Eye (tissue), 1 donor: ENCODE data around the gene IRGQ.
"Not testable (repeated sequence)": the region's sequence is repeated elsewhere in the genome, so short reads cannot be mapped to it uniquely, and the experiment has no call there.

ENCODE experiments used
- DNase-seq: peaks from one replicate; pipeline ENCODE4 v3.0.0-alpha.2; 2015

The IRGQ gene

DNA sequence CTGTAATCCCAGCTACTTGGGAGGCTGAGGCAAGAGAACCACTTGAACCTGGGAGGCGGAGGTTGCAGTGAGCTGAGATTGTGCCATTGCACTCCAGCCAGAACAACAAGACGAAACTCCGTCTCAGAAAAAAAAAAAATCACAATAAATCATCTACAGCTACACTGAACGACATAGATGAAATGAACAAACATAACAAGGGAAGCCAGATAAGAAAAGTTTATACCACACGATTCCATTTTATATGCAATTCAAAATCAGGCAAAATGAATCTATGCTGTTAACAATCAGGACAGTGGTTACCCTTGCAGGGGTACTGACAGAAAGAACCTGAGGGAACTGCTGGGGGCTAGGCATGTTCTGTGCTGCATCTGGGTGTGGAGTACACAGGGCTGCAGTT, 26.3 kb downstream of the IRGQ start:
- no peak for DNase-seq

DNA sequence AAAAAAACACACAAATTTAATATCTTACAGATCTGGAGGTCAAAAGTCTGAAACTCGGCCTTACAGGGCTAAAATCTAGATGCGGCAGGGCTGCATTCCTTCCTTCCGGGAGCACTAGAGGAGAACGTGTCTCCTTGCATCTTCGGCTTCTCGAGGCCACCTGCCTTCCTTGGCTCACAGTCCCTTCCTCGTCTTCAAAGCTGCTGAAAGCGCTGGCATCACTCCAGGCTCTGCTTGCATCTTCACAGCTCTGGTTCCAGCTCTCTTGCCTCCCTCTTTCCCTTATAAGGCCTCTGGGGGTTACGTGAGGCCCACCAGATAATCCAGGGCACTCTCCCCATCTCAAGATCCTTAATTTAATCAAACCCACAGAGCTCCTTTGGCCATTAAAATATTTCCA, 31.1 kb downstream of the IRGQ start:
- no peak for DNase-seq

DNA sequence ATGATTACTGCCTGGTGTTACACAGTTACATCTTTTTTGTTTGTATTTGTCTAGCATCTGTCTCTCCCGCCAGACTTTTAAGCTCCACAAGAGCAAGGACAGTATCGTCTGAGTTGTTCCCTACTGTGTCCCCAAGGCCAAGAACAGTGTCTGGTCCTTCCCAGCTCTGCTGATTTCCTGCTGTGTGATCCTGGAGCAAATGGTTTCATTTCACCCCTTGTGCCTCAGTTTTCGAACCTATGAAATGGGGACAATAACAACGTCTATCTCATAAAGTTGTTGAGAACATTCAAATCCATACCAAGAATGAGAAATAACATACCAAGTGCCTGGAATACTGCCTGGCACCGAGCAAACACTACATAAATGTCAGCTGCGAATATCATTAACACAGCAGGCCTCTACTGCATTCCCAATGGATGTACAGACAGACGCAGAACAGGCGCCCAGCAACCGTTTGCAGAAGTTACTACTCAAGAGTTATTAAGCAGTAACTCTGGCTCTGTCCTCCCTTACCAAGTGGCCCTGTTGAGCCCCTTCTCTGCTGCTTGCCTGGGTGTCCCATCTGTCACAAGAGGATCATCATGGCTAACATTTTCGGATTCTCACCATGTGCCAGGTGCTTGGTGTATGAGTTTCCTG, 32.0 kb downstream of the IRGQ start:
- no peak for DNase-seq

DNA sequence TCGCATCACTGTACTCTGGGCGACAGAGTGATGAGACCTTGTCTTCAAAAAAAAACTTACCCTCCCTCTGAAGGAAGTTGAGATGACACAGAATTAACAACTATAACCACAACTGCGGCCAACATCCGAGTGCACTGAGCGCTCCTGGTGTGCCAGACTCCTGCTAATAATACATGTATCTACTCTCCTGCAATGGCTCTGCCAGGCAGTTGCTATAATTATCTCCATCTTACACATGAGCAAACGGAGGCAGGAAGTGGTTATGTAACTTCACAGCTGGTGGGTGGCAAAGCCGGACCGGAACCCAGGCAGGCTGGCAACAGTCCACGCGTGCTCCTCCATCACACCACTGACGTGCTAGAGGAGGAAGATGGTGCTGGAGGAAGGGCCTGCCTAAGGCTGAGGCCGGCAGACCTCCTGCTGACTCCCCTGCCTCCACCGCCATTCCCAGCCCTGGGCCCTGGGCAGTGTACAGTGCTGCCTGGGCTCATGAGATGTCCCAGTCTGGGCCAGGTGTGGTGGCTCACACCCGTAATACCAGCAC, 33.2 kb downstream of the IRGQ start:
- no peak for DNase-seq

DNA sequence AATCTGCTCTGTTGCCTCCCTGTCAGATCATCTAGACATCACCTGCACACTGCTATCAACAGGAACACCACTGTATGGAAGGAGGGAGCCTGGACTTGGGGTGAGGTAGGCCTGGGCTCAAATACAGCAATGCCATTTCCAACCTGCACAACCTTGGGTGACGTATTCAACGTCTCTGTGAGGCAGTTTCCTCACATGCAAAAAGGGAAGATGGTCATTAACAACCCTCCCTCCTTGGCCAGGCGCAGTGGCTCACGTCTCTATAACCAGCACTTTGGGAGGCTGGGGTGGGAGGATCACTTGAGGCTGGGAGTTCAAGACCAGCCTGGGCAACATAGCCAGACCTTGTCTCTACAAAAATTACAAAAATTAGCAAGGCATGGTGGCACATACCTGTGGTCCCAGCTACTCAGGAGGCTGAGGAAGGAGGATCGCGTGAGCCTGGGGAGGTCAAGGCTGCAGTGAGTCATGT, 33.7 kb downstream of the IRGQ start:
- no peak for DNase-seq

DNA sequence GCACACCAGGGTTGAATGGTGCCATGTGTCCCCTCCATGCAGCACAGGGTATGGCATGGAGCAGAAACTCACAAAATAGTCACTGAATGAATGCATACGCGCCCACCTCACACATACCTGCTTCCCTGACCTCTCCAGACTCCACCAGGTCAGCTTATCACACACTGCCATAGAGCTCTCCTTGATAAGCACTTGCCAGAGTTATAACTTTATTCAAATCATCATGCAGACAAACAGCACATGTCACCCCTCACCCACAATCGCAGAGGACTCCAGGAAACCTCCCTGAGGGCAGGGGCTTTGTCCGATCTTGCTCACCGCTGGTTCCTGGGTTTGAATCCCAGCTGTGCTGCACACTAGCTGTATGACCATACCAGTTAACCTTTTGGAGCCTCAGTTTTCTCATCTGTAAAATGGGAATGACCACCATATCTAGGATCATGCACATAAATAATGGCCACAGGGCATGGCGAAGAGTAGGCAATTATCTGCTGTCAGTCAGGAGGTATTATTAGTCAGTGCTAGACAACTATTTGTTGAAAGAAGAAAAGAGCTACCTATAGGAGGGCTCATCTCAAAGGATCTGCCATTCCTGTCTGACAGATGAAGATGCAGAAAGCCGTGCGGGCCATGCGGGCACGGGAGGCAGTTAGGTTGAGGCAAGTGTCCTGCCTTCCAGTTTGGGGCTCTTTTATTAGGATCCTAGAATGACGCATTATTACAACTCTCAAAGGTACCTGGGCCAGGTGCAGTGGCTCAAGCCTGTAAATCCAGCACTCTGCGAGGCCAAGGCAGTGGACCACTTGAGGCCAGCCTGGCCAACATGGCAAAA, 34.6 kb downstream of the IRGQ start:
- no peak for DNase-seq

DNA sequence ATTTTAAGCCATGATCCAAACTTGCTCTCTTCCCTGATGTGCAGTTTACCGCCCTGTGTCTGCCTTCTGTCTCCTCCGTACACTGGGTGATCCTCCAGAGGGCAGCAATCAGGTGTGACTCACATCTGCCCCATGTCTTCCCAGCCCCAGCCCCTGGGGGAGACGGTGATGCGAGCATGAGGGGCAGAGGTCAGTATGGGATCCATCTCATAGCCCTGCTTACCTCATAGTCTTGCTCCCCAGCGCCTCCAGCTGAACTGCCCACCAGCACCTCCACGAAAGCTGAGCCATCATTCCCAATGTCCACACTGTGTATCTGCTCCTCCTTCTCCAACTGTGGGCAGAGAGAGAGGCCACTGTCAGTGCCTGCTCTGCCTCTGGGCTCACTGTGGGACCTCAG, 35.2 kb downstream of the IRGQ start:
- no peak for DNase-seq

DNA sequence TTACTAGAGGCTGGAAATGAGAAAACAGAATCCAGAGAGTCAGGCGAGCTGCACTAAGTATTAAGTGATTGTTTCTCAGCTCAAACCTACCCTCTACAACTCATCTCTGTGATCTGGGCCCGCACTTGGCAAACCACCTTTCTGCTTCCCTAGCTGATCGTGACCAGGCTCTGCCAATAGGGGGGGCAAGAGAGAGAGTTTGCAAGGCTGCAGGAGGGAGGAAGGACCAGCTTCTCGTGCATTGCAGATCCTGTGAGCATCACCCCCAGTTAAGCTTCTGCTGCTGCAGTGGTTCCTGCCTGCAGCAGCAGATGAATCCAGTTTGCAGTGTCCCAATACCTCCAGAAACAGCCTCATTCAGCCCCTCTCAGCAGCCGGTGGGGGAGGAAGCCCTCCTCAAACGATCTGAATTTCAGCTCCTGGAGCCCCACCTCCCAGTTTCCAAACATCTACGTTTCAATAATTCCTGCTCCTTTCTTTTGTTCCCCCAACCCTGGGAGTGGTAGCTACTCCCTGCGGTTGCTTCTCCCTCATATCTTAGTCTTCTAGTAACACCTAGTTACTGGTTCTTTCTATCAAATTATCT, 40.7 kb downstream of the IRGQ start:
- DNase-seq = peak; percentile 89

DNA sequence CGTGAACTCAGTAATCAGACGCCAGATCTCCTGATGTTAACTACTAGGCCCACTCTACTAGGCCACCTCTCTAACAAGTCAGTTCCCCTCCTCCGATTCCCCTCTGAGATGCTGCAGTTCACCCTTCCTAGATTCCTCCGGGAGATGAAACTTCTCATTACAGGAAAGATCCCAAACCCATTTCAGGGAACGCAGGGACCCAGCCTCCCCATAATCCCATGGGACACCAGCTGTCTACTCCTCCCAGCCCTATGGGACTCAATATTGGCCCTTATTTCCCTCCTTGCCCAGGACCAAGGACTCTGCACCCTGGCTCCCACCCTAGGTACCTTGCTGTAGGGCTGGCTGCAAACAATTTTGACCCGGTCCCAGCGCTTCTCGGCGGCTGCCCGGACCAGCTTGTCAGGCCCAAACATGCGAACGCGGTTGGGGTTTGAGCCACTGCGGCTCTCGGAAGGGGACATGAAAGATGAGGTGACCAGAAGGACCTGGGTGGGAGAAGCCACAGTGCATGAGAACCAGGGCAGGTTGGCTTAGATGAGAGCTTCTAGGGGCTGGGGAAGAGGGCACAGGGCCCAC, 41.5 kb downstream of the IRGQ start:
- no peak for DNase-seq

DNA sequence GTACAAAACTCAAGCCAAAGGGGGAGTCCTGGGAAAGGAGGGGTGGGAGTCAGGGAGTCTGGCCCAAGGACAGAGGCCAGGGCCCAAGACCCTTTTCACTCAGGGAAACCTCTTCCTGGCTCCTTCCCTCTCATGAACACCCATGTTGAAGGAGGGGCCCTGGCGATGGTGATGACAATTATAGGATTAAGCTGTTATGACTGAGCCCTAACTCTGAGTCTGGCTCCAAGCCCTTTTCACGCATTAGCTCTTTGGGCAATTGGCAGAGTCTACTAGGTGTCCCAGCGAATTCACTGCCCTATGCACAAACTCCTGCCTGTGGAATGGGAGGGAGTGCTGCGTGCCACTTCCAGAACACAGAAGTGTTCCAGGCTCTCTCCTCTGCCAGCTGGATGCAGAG, 42.3 kb downstream of the IRGQ start:
- no peak for DNase-seq

DNA sequence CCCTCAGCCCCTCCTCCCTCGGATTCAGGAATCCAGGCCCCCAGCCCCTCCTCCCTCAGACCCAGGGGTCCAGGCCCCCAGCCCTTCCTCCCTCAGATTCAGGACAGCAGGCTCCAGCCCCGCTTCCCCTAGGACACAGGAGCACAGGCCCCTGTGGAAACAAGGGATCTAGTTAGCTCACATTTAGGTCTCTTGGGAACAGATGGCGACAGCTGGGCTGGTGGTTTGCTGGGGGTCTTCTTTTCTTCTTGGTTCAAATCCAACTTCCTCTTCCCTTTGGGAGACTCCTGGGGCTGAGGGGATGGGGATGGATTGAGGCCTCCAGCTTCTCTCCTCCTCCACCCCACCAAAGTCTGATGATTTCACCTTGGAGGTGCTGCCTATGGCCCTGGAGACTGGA, 43.3 kb downstream of the IRGQ start:
- peak; percentile 38 for DNase-seq

DNA sequence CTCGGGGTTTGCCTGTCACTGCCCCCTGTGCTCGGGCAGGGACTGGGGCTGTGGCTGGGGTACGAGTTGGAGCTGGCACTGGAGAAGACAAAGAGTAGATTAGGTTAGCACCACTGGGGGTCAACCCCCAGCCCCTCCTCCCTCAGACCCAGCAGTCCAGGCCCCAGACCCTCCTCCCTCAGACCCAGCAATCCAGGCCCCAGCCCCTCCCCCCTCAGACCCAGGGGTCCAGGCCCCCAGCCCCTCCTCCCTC, 43.8 kb downstream of the IRGQ start:
- DNase-seq = no peak

DNA sequence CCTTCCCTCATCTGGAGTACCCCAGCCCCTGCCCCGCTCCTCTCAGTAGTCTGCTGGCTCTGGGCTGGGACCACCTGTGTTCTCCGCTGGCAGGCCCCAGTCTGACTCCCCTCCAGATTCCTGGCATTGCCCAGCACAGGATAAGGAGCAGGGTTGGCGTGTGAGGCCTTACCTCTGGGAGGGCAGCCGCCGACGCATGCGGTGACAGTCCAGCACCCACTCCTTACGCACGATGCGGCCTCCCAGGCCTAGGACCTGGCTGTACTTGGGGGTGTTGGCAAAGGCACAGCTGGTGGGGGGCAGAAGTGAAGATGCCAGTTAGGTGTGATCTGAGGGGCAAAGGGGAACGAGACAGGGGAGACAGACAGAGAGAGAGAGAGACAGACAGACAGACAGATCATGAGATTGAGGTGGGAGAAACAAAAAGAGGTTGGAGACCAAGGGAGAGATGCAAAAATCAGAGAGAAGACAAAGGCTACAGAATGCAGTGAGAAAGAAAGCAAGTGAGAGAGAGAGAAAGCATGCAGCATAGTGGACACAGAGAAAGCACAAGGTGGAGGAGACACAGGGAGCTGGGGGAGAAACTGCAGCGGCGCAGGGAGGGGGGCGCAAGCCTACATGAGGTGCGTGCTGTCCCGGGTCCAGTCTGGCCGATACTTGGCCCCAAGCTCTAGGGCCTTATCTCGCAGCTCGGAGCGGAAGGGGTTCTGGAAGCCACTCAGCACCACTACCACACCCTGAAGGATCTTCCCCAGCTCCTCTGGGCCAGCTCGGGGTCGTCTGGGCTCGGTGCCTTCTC, 44.3 kb downstream of the IRGQ start:
- no peak for DNase-seq

DNA sequence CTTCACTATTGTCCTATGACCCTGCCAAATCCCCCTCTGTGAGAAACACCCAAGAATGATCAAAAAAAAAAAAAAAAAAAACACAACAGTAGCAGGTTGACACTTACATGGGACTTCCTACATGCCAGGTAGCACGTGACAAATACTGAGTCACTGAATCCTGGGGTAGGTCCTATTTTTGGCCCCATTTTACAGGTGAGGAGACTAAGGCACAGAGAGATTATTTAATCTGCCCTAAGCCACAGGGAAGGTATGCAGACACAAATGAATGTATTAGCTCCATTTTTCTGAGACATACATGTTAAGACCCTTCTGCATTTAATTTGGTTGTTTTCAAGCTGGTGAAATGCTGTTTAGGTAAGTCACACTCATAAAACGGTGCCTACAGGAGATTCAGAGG, 47.2 kb downstream of the IRGQ start:
- DNase-seq = no peak

DNA sequence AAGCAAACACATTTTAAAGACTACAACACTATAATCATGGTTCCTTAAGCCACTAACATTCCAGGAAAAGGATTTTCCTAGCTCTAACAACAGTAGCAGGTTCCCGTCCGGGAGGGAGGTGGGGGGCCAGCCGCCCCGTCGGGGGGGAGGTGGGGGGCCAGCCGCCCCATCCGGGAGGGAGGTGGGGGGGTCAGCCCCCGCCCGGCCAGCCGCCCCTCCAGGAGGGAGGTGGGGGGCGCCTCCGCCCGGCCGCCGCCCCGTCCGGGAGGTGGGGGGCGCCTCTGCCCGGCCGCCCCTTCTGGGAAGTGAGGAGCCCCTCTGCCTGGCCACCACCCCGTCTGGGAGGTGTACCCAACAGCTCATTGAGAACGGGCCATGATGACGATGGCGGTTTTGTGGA, 48.0 kb downstream of the IRGQ start:
- not testable (repeated sequence) for DNase-seq

DNA sequence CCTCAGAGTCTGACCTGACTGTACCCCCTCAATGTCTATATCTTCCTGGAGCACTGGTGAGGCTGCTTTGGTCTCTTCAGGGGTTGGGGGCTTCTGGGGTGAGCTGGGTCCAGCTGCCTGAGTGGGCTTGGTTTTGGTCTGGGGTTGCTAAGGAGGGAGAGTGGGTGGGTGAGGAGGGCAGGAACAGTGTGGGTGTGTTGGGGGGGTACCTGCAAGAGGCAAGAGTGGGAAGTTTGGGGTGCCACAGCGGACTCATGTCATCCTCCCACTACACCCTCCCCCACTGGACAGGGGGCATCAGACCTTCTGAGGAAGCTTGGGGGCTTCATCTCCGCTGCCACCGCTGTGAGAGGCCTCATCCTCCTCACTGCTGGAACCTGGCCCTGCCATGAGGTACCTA, 49.4 kb downstream of the IRGQ start:
- no peak for DNase-seq

DNA sequence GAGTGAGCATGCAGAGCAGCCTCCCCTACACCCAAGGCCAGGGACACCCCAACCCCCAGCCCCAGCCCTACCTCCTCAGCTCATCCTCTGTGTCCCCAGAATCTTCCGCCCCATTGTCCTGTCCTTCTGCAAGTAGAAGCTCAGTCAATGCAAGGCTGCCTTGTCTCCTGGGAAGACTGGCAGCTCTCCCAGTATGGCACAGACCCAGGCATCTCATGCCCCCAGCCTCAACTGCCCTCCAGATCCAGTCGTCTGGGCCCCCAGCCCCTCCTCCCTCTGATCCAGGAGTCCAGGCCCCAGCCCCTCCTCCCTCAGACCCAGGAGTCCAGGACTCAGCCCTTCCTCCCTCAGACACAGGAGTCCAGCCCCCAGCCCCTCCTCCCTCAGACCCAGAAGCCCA, 50.0 kb downstream of the IRGQ start:
- no peak for DNase-seq

DNA sequence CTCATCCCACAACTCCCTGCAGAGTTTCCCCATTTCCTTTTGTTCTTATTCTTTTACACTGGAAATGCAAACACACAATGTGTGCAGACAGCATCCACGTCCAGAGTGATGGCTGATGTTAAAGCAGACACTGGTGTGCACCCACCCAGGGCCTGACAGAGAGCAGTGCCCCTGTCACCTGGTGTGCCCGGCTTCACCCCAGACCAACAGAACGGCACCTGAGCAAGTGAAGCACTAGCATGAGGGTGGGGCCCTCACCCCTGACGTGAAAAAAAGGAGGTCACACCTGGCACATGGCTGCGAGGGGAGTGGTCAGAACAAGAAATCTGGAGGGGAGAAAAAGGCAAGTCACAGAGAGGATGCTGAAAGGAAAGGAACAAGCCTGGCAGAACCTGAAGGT, 50.7 kb downstream of the IRGQ start:
- no peak for DNase-seq

DNA sequence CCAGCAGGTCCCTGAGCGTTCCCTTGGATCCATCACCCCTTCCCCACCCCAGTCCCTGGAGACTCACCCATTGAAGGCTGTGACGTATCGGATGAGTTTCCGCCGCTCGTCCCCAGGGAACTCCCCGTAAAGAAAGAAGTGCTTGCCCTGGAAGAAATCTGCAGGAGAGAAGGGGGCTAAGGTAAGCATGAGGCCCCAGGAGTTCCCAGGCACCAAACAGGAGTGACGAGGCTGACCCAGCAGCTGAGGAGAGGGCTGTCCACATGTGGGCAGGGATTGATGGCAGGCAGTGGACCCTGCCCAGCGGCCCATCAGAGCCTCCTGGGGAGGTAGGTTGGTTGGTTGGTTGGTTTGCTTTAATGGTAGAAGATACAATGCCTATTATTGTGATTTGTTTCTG, 51.9 kb downstream of the IRGQ start:
- no peak for DNase-seq

DNA sequence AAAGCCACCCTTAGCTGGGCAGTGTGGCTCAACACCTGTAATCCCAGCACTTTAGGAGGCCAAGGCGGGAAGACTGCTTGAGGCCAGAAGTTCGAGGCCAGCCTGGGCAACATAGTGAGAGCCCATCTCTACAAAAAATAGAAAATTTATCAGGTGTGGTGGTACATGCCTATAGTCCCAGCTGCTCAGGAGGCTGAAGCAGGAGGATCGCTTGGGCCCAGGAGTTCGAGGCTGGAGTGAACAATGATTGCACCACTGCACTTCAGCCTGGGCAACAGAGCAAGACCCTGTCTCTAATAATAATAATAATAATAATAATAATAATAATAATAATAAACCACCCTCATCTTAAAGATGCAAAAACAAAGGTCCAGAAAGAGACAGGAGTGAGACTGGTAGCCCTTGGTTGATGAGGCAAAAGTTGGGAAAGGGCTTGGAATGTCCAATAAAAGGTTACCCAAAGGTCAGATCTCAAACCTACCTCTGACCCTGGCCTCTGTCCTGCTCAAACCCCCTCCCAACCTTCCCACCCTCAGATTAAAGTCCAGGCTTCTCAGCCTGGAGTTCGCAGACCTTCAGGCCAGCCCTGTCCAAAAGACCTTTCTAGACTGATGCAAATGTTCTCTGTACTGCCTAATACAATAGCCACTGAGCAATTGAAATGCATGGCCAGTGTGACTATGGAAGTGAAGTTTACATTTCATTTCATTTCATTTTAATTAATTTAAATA, 53.8 kb downstream of the IRGQ start:
- no peak for DNase-seq

DNA sequence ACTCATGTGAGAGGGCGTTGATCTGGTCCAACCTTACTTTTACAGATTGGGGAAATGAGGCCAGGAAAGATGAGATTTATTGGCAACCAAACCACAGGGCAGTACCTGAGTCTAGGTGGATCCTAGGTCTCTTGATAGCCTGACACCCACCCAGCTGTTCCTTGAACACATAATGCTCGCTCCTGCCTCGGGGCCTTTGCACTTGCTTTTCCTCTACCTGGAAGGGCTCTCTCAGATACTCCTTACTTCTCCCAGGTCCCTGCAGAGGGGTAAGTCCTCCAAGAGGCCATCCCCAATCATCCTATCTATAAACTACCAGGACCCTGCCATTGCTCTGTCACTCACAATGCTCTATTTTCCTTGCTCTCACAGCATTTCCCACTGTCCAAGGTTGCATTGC, 55.6 kb downstream of the IRGQ start:
- no peak for DNase-seq

DNA sequence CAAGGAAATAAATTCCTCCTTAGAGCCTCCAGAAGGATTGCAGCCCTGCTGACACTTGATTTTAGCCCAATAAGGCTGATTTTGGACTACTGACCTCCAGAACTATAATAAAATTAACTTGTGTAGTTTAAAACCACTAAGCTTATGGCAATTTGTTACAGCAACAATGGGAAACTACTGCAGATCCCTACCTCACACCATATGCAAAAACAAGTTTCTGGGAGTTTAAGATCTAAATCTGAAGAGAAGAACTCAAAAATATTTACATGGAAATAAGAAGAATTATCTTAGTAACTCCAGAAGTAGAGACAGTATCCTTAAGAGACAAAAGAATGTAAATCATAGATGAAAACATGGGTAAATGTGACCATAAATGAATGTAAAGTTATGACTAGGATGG, 57.0 kb downstream of the IRGQ start:
- no peak for DNase-seq
